ENCODE results near the gene UBTF.

Gene UBTF

GRCh38 chr17:44254361-44255095 is 35.1 kb upstream of the UBTF start:
- TF ChIP-seq CTCF (IDR thresholded peaks at IDR 0.05; ENCODE audit: insufficient read depth, missing control alignments): no peak
- FAIRE-seq (no peak), DNase-seq (ENCODE audit: insufficient read length, low spot score) (peak; percentile 35)

GRCh38 chr17:44253006-44253405 is 33.5 kb upstream of the UBTF start:
- DNase-seq (ENCODE audit: insufficient read length, low spot score): peak; percentile 18
- no peak for FAIRE-seq
- no peak for TF ChIP-seq CTCF (IDR thresholded peaks at IDR 0.05; ENCODE audit: insufficient read depth, missing control alignments)

GRCh38 chr17:44251062-44251461 is 31.6 kb upstream of the UBTF start:
- no peak for FAIRE-seq
- no peak for TF ChIP-seq CTCF (IDR thresholded peaks at IDR 0.05; ENCODE audit: insufficient read depth, missing control alignments)
- DNase-seq (ENCODE audit: insufficient read length, low spot score): peak; percentile 11

GRCh38 chr17:44249501-44250246 is 30.2 kb upstream of the UBTF start:
- DNase-seq (ENCODE audit: insufficient read length, low spot score): peak; percentile 15
- no peak for FAIRE-seq
- no peak for TF ChIP-seq CTCF (IDR thresholded peaks at IDR 0.05; ENCODE audit: insufficient read depth, missing control alignments)

GRCh38 chr17:44247876-44248736 is 28.6 kb upstream of the UBTF start:
- no peak for TF ChIP-seq CTCF (IDR thresholded peaks at IDR 0.05; ENCODE audit: insufficient read depth, missing control alignments)
- no peak for DNase-seq (ENCODE audit: insufficient read length, low spot score)
- FAIRE-seq: no peak

- no peak for TF ChIP-seq CTCF (IDR thresholded peaks at IDR 0.05; ENCODE audit: insufficient read depth, missing control alignments)
- FAIRE-seq (no peak), DNase-seq (ENCODE audit: insufficient read length, low spot score) (no peak)
Observed at GRCh38 chr17:44247440-44247841, 28.0 kb upstream of the UBTF start.

All from D721Med (cell line).